T-helper 1 cell treated with Interleukin-12 subunit alpha and Interleukin-12 subunit beta and Interleukin-4 antibody, amounts not matched to agents 30 μg/mL and 1 μg/mL, for 36 hours (primary cell): ENCODE data around the gene PTPRK.

Experiments used
- H3K27ac Mint-ChIP-seq: one replicate; pipeline ENCODE4 v1.8.0; 2021; ENCODE audit warnings: mild to moderate bottlenecking, mixed read lengths
- H3K27me3 Mint-ChIP-seq: one replicate; pipeline ENCODE4 v1.8.0; 2021; ENCODE audit warnings: low read depth, mixed read lengths
- H3K36me3 Mint-ChIP-seq: one replicate; pipeline ENCODE4 v1.8.0; 2021; ENCODE audit warnings: low read depth, mixed read lengths
- H3K4me1 Mint-ChIP-seq: one replicate; pipeline ENCODE4 v1.8.0; 2021; ENCODE audit warnings: low read depth, mixed read lengths
- H3K4me3 Mint-ChIP-seq: one replicate; pipeline ENCODE4 v1.8.0; 2021; ENCODE audit warnings: mild to moderate bottlenecking, moderate library complexity, mixed read lengths
- H3K9me3 Mint-ChIP-seq: one replicate; pipeline ENCODE4 v1.8.0; 2021; ENCODE audit warnings: mixed read lengths

Gene PTPRK

DNA sequence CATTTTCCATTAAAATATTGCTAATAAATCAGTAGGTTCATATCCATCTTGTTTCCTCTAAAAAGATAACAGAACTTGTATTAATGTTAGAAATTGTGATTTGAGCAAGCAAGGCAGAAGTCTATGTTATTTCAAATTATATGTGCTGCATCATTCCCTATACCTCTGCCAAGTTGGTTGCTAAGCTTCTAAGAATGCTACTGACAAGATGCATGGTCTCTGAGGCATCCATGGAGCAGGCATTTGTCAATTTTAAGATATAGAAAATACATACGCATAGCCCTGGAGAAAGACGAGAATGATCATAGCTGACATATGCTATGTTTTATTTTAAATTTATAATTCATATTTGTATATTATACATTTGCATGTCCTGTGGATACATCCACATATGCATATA lies 451.2 kb downstream of the PTPRK start:
- Mint-ChIP-seq H3K9me3 (no peaks in the 10 kb centered on the region), H3K27ac (no peak overlapping the region), H3K27me3 (no peaks in the 10 kb centered on the region), H3K4me3 (no peak overlapping the region), H3K36me3 (no peaks in the 10 kb centered on the region), H3K4me1 (peaks cover 2% of the 10 kb centered on the region)

DNA sequence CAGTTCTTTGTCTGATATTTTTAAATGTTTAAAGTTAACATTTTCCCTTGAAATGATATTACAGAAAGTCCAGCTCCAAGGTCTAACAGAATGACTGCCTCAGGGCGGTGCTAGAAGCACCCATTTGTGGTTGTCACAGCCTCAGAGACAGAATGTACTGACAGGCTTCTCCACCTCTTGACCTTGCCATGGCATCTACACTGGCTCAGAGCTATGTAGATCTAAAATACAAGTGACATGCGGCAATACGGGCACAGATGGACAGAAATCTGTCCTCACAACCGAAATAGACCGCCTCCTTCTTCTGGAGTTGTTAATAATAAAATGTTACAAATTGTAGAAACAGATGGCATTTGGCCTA lies 452.3 kb downstream of the PTPRK start:
- no peaks in the 10 kb centered on the region for H3K9me3 Mint-ChIP-seq
- H3K36me3 Mint-ChIP-seq: no peaks in the 10 kb centered on the region
- H3K4me1 Mint-ChIP-seq: peaks cover 2% of the 10 kb centered on the region
- H3K27ac Mint-ChIP-seq: no peak overlapping the region
- H3K4me3 Mint-ChIP-seq: no peak overlapping the region
- no peaks in the 10 kb centered on the region for H3K27me3 Mint-ChIP-seq

- Mint-ChIP-seq H3K4me1 (peaks cover 2% of the 10 kb centered on the region), H3K36me3 (no peaks in the 10 kb centered on the region), H3K27ac (no peak overlapping the region), H3K4me3 (no peak overlapping the region), H3K27me3 (no peaks in the 10 kb centered on the region), H3K9me3 (no peaks in the 10 kb centered on the region)
Measured at GRCh38 chr6:128067446-128068118, 452.8 kb downstream of the PTPRK start.

DNA sequence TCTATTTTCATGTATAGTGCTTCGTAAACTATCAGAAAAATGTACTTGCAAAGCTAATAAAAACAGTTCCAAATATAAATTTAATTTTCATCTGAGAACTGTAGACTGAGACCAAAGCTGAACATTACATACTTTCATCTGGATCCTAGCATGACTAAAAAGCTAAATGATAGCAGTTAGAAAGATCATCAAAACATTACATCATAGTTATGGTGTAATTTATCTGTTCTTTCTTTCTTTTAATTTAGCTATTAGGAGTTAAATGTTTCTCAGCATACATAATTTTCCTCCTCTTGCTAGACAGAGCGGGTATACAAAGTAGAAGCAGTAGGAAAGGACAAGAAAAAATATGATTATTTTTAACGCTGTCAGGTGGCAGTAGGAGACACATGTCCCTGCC lies 455.3 kb downstream of the PTPRK start:
- Mint-ChIP-seq H3K4me3 (no peak overlapping the region), H3K27me3 (no peaks in the 10 kb centered on the region), H3K4me1 (no peaks in the 10 kb centered on the region), H3K9me3 (no peaks in the 10 kb centered on the region), H3K27ac (no peak overlapping the region), H3K36me3 (no peaks in the 10 kb centered on the region)

DNA sequence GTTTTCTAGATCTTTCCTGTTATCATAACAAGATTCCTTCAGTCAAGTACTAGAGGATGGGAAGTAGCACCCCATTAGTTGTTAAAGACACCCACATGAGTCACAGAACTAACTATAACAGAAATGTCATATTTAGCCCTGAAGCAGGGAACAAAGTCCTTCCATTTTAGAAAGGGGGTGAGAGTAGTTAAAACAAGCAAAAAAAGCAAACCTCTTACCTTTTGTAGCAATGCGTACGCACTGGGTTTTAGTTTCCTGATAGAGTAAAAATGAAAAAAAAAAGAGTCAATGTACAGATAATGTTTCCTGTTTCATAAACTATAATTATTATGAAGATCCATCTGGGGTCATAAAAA lies 455.9 kb downstream of the PTPRK start:
- Mint-ChIP-seq H3K9me3 (no peaks in the 10 kb centered on the region), H3K4me1 (no peaks in the 10 kb centered on the region), H3K36me3 (no peaks in the 10 kb centered on the region), H3K27me3 (no peaks in the 10 kb centered on the region), H3K27ac (no peak overlapping the region), H3K4me3 (no peak overlapping the region)

GRCh38 chr6:128063850-128064539 lies 456.4 kb downstream of the PTPRK start:
- no peaks in the 10 kb centered on the region for H3K9me3 Mint-ChIP-seq
- no peak overlapping the region for H3K4me3 Mint-ChIP-seq
- no peaks in the 10 kb centered on the region for H3K27me3 Mint-ChIP-seq
- H3K4me1 Mint-ChIP-seq: no peaks in the 10 kb centered on the region
- no peaks in the 10 kb centered on the region for H3K36me3 Mint-ChIP-seq
- no peak overlapping the region for H3K27ac Mint-ChIP-seq

DNA sequence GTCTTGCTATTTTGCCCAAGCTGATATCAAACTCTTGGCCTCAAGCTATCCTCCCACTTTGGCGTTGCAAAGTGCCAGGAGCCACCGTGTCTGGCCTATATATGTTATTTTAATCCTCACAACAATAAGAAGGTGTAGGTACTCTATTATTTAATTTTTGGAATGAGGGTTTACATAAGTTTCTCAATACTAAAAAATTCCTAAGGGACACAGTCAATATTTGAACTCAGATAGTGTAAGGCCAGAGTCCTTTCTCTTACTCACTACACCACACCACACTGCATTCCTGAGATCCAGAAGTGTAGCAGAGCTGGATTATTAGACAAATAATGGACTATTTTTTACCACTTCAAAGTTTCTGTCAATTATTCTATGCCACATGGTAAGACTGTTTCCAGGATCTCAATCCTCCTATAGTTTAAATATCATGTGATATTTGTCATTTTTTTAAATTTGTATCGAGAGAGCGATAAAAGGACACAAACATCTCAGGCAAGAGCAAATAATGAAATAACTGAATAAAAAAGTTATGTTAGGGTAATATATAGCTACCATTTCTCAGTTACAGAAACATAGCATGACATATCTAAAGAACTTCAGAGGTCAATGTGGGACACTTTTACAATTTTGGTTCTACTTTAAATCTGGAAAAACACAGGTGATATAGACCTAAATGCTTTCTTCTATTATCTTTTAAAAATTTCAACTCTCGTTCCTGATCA lies 457.4 kb downstream of the PTPRK start:
- no peaks in the 10 kb centered on the region for H3K9me3 Mint-ChIP-seq
- H3K27ac Mint-ChIP-seq: no peak overlapping the region
- H3K27me3 Mint-ChIP-seq: no peaks in the 10 kb centered on the region
- no peak overlapping the region for H3K4me3 Mint-ChIP-seq
- H3K36me3 Mint-ChIP-seq: no peaks in the 10 kb centered on the region
- no peaks in the 10 kb centered on the region for H3K4me1 Mint-ChIP-seq

GRCh38 chr6:128057946-128058345 lies 462.5 kb downstream of the PTPRK start:
- H3K27ac Mint-ChIP-seq: no peak overlapping the region
- no peaks in the 10 kb centered on the region for H3K36me3 Mint-ChIP-seq
- no peaks in the 10 kb centered on the region for H3K27me3 Mint-ChIP-seq
- no peaks in the 10 kb centered on the region for H3K9me3 Mint-ChIP-seq
- no peaks in the 10 kb centered on the region for H3K4me1 Mint-ChIP-seq
- H3K4me3 Mint-ChIP-seq: no peak overlapping the region

DNA sequence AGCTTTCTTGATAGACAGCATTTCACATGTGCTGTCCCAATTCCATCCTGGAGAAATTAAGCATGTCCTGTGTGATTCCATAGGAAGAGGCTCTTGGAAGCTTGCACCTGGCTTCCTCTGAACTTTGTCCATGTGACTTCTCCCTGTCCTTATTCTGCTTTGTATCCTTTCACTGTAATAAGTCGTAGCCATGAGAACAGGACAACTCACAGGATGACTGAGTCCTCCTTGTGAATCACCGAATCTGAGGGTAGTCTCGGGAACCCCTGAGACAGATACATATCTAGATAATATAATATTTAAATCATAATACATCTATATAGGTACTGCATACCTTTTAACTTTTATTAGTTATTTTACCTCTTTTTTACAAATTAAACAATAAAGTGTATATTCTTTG lies 462.9 kb downstream of the PTPRK start:
- H3K4me1 Mint-ChIP-seq: no peaks in the 10 kb centered on the region
- no peaks in the 10 kb centered on the region for H3K27me3 Mint-ChIP-seq
- H3K36me3 Mint-ChIP-seq: no peaks in the 10 kb centered on the region
- no peaks in the 10 kb centered on the region for H3K9me3 Mint-ChIP-seq
- no peak overlapping the region for H3K4me3 Mint-ChIP-seq
- no peak overlapping the region for H3K27ac Mint-ChIP-seq

DNA sequence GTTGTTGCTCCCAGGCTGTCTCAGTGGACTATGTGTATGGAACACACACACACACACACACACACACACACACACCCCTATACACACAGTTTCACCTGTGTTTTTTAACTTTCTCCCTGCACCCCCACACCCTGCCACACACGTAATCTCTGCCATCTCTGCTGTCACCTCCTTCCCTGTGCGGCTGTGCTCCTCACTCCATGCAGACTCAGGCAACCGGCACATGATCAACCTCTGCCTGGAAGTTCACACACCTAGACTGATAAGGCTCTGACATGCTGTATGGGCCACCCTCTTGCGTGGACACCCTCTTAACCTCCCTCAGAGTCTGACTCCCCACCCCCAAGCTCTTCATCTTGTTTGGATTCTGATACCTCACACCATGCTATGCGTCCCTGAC lies 467.3 kb downstream of the PTPRK start:
- Mint-ChIP-seq H3K4me3 (no peak overlapping the region), H3K9me3 (no peaks in the 10 kb centered on the region), H3K27me3 (no peaks in the 10 kb centered on the region), H3K27ac (no peak overlapping the region), H3K4me1 (no peaks in the 10 kb centered on the region), H3K36me3 (no peaks in the 10 kb centered on the region)

GRCh38 chr6:128047989-128048388 lies 472.4 kb downstream of the PTPRK start:
- Mint-ChIP-seq H3K4me1 (no peaks in the 10 kb centered on the region), H3K27ac (no peak overlapping the region), H3K36me3 (no peaks in the 10 kb centered on the region), H3K4me3 (no peak overlapping the region), H3K27me3 (no peaks in the 10 kb centered on the region), H3K9me3 (no peaks in the 10 kb centered on the region)

DNA sequence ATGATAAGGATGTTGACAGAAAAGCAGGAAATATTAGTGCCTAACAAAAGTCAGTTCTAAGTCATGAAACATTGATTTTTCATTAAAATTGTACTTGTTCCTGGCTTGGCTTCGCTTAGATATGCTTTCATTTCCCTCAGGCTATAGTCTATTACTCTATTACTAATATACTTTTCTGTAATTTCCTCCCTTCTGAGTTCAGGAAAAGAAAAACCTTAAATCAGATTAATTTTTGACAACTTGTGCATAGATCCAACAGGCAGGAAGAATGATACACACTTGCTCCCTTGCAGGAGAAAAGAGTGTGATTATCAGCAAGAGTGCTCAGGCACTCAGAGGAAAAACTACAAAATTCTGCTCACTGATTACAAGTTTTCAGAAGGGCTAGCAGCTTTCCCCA lies 474.4 kb downstream of the PTPRK start:
- H3K4me1 Mint-ChIP-seq: no peaks in the 10 kb centered on the region

GRCh38 chr6:128039543-128039942 lies 480.9 kb downstream of the PTPRK start:
- no peaks in the 10 kb centered on the region for H3K9me3 Mint-ChIP-seq

More for the DNA sequence above, 474.4 kb downstream of the PTPRK start:
- Mint-ChIP-seq H3K9me3 (no peaks in the 10 kb centered on the region), H3K27me3 (no peaks in the 10 kb centered on the region), H3K27ac (no peak overlapping the region), H3K4me3 (no peak overlapping the region), H3K36me3 (no peaks in the 10 kb centered on the region)

GRCh38 chr6:128036808-128037570 lies 483.4 kb downstream of the PTPRK start:
- Mint-ChIP-seq H3K36me3 (no peaks in the 10 kb centered on the region), H3K4me1 (peaks cover 3% of the 10 kb centered on the region), H3K27me3 (no peaks in the 10 kb centered on the region), H3K27ac (no peak overlapping the region), H3K9me3 (no peaks in the 10 kb centered on the region), H3K4me3 (no peak overlapping the region)

More at GRCh38 chr6:128039543-128039942, 480.9 kb downstream of the PTPRK start:
- Mint-ChIP-seq H3K27me3 (no peaks in the 10 kb centered on the region), H3K36me3 (no peaks in the 10 kb centered on the region), H3K27ac (no peak overlapping the region), H3K4me3 (no peak overlapping the region), H3K4me1 (no peaks in the 10 kb centered on the region)
